HG02678 (cell line): ENCODE measurements around the gene COBL.

ENCODE experiments used
- ATAC-seq: cut with Tn5 transposase; IDR thresholded peaks from one replicate; pipeline ENCODE4 v1.9.1; 2021; ENCODE audit warnings: mild to moderate bottlenecking, moderate library complexity; ENCODE audit not compliant: unreplicated experiment

The COBL gene

GRCh38 chr7:51276967-51277366 is 39.6 kb downstream of the COBL start:
- no peak for ATAC-seq

- no peak for ATAC-seq
Measured at GRCh38 chr7:51276091-51276605, 40.5 kb downstream of the COBL start.

- no peak for ATAC-seq
Measured at GRCh38 chr7:51275532-51275931, 41.1 kb downstream of the COBL start.

GRCh38 chr7:51274955-51275354 is 41.7 kb downstream of the COBL start:
- no peak for ATAC-seq

- ATAC-seq = no peak
Measured at GRCh38 chr7:51274001-51274400, 42.6 kb downstream of the COBL start.

- no peak for ATAC-seq
Measured at GRCh38 chr7:51273360-51273759, 43.2 kb downstream of the COBL start.

- ATAC-seq = no peak
Measured at GRCh38 chr7:51270965-51271364, 45.6 kb downstream of the COBL start.

- ATAC-seq = no peak
Measured at GRCh38 chr7:51269911-51270310, 46.7 kb downstream of the COBL start.

GRCh38 chr7:51269321-51269720 is 47.3 kb downstream of the COBL start:
- ATAC-seq = no peak

GRCh38 chr7:51268859-51269258 is 47.8 kb downstream of the COBL start:
- ATAC-seq = no peak

- no peak for ATAC-seq
Measured at GRCh38 chr7:51267169-51267568, 49.4 kb downstream of the COBL start.

- no peak for ATAC-seq
Measured at GRCh38 chr7:51265066-51265907, 51.3 kb downstream of the COBL start.

GRCh38 chr7:51263631-51264484 is 52.8 kb downstream of the COBL start:
- no peak for ATAC-seq

GRCh38 chr7:51262796-51263531 is 53.6 kb downstream of the COBL start:
- ATAC-seq = no peak

GRCh38 chr7:51261950-51262795 is 54.4 kb downstream of the COBL start:
- no peak for ATAC-seq

- ATAC-seq = no peak
Measured at GRCh38 chr7:51261117-51261835, 55.3 kb downstream of the COBL start.

GRCh38 chr7:51260516-51260915 is 56.1 kb downstream of the COBL start:
- ATAC-seq = no peak

- ATAC-seq = no peak
Measured at GRCh38 chr7:51259766-51260165, 56.8 kb downstream of the COBL start.

GRCh38 chr7:51256916-51257315 is 59.7 kb downstream of the COBL start:
- no peak for ATAC-seq
